ENCODE measurements around the gene AIG1. TPM values are rescaled to one million over a fixed set of nuclear protein-coding genes. Genes with fewer than 3 reads are reported as not detected.

The AIG1 gene
- total and polyA plus RNA-seq, 2 experiments from 2014 or later, result 44.7 to 46.9 TPM

DNA sequence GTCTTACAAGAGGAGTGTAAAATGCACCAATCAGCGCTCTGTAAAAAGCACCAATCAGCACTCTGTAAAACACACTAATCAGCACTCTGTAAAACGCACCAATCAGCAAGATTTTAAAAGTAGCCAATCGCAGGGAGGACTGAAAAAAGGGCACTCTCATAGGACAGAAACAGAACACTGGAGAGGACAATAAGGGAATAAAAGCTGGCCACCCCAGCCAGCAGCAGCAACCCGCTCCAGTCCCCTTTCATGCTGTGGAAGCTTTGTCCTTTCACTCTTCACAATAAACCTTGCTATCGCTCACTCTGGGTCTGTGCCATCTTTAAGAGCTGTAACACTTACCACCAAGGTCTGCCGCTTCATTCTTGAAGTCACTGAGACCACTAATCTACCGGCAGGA, 1.7 kb upstream of the AIG1 start:
- DNase-seq, result no peak
- H3K27me3 ChIP-seq (replicated peaks; ENCODE audit: insufficient read depth), result no peaks in the 10 kb centered on the region
- H3K4me1 ChIP-seq (ENCODE audit: insufficient read depth), result peaks cover 22% of the 10 kb centered on the region
- H3K79me2 ChIP-seq (ENCODE audit: insufficient read depth), result no peaks in the 10 kb centered on the region
- H3K9ac ChIP-seq, result no peak overlapping the region
- TF ChIP-seq EZH2 (IDR thresholded peaks at IDR 0.05; ENCODE audit: insufficient read depth, poor library complexity, severe bottlenecking) (no peak), EZH2phosphoT487 (IDR thresholded peaks at IDR 0.05; ENCODE audit: insufficient read depth, low read depth) (no peak)
- no peaks in the 10 kb centered on the region for H3K36me3 ChIP-seq (ENCODE audit: low read depth)
- peak overlapping the region; percentile 85 for H3K4me2 ChIP-seq (ENCODE audit: unreplicated experiment)
- in situ Hi-C loops (cut with MboI), result no loop called here
- H3K9me2 ChIP-seq (ENCODE audit: insufficient read depth), result no peaks in the 10 kb centered on the region
- 98 to 99% methylated on average over 7 of the region's 7 CpGs for WGBS, 2 experiments (ENCODE audit: low coverage in 1 of 2, low lambda C conversion rate in 2 of 2, missing lambda C conversion rate in 2 of 2)
- H3K4me3 ChIP-seq, result 0 out of 2 replicates have a peak overlapping the region, but pooled peaks have one; percentile 77
- peak overlapping the region; percentile 73; the same call in 1 of the 2 replicates for H2AFZ ChIP-seq
- peaks cover 30% of the 10 kb centered on the region for H3F3A ChIP-seq (ENCODE audit: insufficient read depth)
- H4K20me1 ChIP-seq (ENCODE audit: insufficient read depth), result no peaks in the 10 kb centered on the region
- H3K9me3 ChIP-seq (ENCODE audit: low read depth), result no peaks in the 10 kb centered on the region
- peak overlapping the region; percentile 83 for H3K27ac ChIP-seq

DNA sequence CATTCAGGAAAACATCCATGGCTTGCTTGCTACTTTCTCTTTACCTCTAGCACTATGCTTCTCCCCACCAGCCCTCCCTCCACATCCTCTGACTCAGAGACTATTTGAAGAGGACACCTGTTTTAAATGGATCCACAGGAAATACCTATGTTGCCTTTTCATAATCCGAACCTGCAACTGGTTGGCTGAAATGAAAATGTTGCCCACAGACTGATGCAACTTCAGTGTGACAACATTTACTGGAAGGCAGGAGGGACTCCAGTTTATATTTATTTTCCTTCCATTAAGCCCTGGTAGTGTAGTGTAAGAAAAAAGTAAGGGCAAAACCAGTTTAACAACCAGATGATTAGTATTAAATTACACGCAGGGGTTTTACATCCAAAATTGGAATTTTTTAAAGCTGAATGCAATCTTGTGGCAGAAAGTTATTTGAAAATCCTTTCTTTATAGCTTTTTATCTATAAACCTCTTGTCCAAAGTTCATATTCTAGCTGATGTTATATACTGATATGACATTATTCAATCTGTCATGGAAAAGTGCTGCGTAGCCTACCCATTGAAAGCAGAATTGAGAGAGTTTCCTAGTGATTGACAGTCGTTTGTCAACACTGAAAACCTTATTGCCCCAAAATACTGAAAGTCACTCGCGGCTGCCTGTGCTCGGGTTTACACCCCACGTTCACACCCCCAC, 881 bp upstream of the AIG1 start:
- Histone ChIP-seq H3K79me2 (ENCODE audit: insufficient read depth) (no peaks in the 10 kb centered on the region), H3K9ac (peak overlapping the region; percentile 89), H3K4me3 (peak overlapping the region; percentile 77), H3K4me1 (ENCODE audit: insufficient read depth) (peaks cover 27% of the 10 kb centered on the region), H3K9me2 (ENCODE audit: insufficient read depth) (no peaks in the 10 kb centered on the region), H3F3A (ENCODE audit: insufficient read depth) (peaks cover 30% of the 10 kb centered on the region), H3K4me2 (ENCODE audit: unreplicated experiment) (peak overlapping the region; percentile 85), H2AFZ (peak overlapping the region; percentile 73), H4K20me1 (ENCODE audit: insufficient read depth) (no peaks in the 10 kb centered on the region), H3K27ac (peak overlapping the region; percentile 83), H3K27me3 (replicated peaks; ENCODE audit: insufficient read depth) (no peaks in the 10 kb centered on the region), H3K36me3 (ENCODE audit: low read depth) (no peaks in the 10 kb centered on the region), H3K9me3 (ENCODE audit: low read depth) (no peaks in the 10 kb centered on the region)
- in situ Hi-C loops (cut with MboI), result no loop called here
- 1% methylated on average over 8 of the region's 8 CpGs for WGBS, 2 experiments (ENCODE audit: low coverage in 1 of 2, low lambda C conversion rate in 2 of 2, missing lambda C conversion rate in 2 of 2)
- peak; percentile 76 for DNase-seq
- TF ChIP-seq EZH2phosphoT487 (IDR thresholded peaks at IDR 0.05; ENCODE audit: insufficient read depth, low read depth), result no peak
- no peak for TF ChIP-seq EZH2 (IDR thresholded peaks at IDR 0.05; ENCODE audit: insufficient read depth, poor library complexity, severe bottlenecking)

DNA sequence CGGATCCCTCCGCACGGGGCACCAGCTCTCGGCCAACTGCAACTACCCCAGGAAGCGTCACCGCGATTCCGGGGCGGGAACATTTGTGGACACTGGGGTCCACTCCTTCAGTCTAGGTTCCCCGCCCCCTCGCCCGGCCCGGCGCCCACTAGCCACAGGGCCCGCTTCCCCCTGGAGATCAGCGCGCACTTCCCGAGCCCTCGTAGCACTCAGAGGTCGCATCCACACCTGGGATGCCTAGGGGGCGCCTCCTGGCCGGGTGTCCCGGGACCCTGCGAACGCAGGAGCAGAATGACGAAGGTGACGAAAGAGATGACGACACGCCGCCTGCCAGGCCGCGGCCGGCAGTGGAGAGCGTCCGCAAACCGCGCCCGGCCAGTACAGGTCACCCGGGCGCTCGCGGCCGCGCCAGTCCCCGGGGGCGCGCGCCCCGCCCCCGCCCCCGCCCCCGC, 309 bp upstream of the AIG1 start:
- TF ChIP-seq EZH2phosphoT487 (IDR thresholded peaks at IDR 0.05; ENCODE audit: insufficient read depth, low read depth), result no peak
- TF ChIP-seq EZH2 (IDR thresholded peaks at IDR 0.05; ENCODE audit: insufficient read depth, poor library complexity, severe bottlenecking), result no peak
- no peaks in the 10 kb centered on the region for H3K27me3 ChIP-seq (replicated peaks; ENCODE audit: insufficient read depth)
- peaks cover 32% of the 10 kb centered on the region for H3K4me1 ChIP-seq (ENCODE audit: insufficient read depth)
- H3K4me2 ChIP-seq (ENCODE audit: unreplicated experiment), result peak overlapping the region; percentile 85
- H3F3A ChIP-seq (ENCODE audit: insufficient read depth), result peaks cover 30% of the 10 kb centered on the region
- in situ Hi-C loops (cut with MboI), result no loop called here
- H3K9ac ChIP-seq, result peak overlapping the region; percentile 89
- H3K27ac ChIP-seq, result peak overlapping the region; percentile 83
- no peaks in the 10 kb centered on the region for H4K20me1 ChIP-seq (ENCODE audit: insufficient read depth)
- no peaks in the 10 kb centered on the region for H3K79me2 ChIP-seq (ENCODE audit: insufficient read depth)
- no peaks in the 10 kb centered on the region for H3K9me2 ChIP-seq (ENCODE audit: insufficient read depth)
- DNase-seq, result peak; percentile 91
- peak overlapping the region; percentile 77 for H3K4me3 ChIP-seq
- no peaks in the 10 kb centered on the region for H3K9me3 ChIP-seq (ENCODE audit: low read depth)
- H2AFZ ChIP-seq, result peak overlapping the region; percentile 73
- WGBS, 2 experiments (ENCODE audit: low coverage in 1 of 2, low lambda C conversion rate in 2 of 2, missing lambda C conversion rate in 2 of 2), result 0 to 1% methylated on average over 18 to 40 of the region's 52 CpGs
- no peaks in the 10 kb centered on the region for H3K36me3 ChIP-seq (ENCODE audit: low read depth)

DNA sequence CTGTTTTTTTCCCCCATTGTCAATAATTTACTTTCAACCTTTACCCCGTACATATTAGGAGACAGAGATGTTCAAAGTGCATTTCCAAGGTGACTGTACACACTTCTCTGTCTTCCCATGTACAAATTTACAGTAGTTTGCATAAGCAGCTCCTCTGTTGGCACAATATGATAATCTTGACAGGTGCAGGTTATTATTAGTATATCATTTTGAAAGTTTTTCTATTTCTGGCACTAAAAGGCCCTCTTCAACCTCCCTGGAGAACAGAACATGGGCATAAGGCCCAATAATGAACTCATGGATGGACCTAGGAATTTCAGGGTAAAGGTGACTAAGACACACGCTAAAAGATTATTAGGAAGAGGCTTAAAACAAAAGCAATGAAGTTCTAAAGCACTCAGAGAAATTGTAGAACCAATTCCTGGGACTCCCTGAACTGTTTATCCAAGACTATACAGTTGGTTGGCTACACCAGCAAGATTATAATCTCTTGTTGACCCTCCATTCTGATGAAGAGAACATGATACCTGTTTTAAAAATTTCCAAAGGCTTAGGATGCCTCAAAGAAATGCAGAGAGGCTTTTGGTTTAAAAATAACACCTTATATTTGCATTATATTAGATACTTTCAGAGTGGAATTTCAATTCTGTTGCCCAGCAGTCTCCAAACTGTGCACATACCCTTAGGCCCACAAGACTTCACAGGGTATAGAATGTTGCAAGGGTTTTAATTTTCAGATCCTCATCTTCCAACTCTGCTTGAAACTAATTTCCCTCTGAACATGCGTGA, 1.1 kb downstream of the AIG1 start:
- Histone ChIP-seq H3K9me3 (ENCODE audit: low read depth) (no peaks in the 10 kb centered on the region), H3K4me2 (ENCODE audit: unreplicated experiment) (peak overlapping the region; percentile 86), H3F3A (ENCODE audit: insufficient read depth) (peaks cover 30% of the 10 kb centered on the region), H3K9ac (peak overlapping the region; percentile 89), H2AFZ (peak overlapping the region; percentile 81; the same call in 1 of the 2 replicates), H3K27ac (peak overlapping the region; percentile 83; the same call in 1 of the 2 replicates), H3K79me2 (ENCODE audit: insufficient read depth) (0 out of 2 replicates have a peak, but pooled peaks cover 5% of the 10 kb centered on the region), H3K27me3 (replicated peaks; ENCODE audit: insufficient read depth) (no peaks in the 10 kb centered on the region), H4K20me1 (ENCODE audit: insufficient read depth) (no peaks in the 10 kb centered on the region), H3K4me1 (ENCODE audit: insufficient read depth) (peaks cover 34% of the 10 kb centered on the region), H3K4me3 (peak overlapping the region; percentile 77), H3K9me2 (ENCODE audit: insufficient read depth) (no peaks in the 10 kb centered on the region), H3K36me3 (ENCODE audit: low read depth) (no peaks in the 10 kb centered on the region)
- 80 to 83% methylated on average over 3 of the region's 3 CpGs for WGBS, 2 experiments (ENCODE audit: low coverage in 1 of 2, low lambda C conversion rate in 2 of 2, missing lambda C conversion rate in 2 of 2)
- DNase-seq, result peak; percentile 50
- in situ Hi-C loops (cut with MboI), result no loop called here
- TF ChIP-seq EZH2phosphoT487 (IDR thresholded peaks at IDR 0.05; ENCODE audit: insufficient read depth, low read depth) (no peak), EZH2 (IDR thresholded peaks at IDR 0.05; ENCODE audit: insufficient read depth, poor library complexity, severe bottlenecking) (no peak)

All from GM23248 (cell line).